HAP-1 (cell line): ENCODE data around the gene RNF157.

Experiments used
- DNase-seq, 2 experiments: peaks; one replicate each; pipeline ENCODE4 v3.0.0-alpha.2; 2016 to 2020; ENCODE audit warnings: low spot score in 2 of 2
- H3K27me3 ChIP-seq: fragments of 250-450 bp; sonication (Bioruptor Pico); 2 replicates; pipeline ENCODE4 v1.5.1; 2020; ENCODE audit warnings: low read depth, mild to moderate bottlenecking, moderate library complexity
- H3K36me3 ChIP-seq: fragments of 250-450 bp; sonication (Bioruptor Pico); replicated peaks from 2 replicates; pipeline ENCODE4 v1.5.1; 2020; ENCODE audit warnings: mild to moderate bottlenecking
- H3K4me1 ChIP-seq: fragments of 250-450 bp; sonication (Bioruptor Pico); 2 replicates; pipeline ENCODE4 v1.5.1; 2020; ENCODE audit warnings: mild to moderate bottlenecking
- H3K4me3 ChIP-seq: fragments of 250-450 bp; sonication (Bioruptor Pico); 2 replicates; pipeline ENCODE4 v1.5.1; 2020; ENCODE audit warnings: mild to moderate bottlenecking, moderate library complexity
- H3K9me3 ChIP-seq: fragments of 250-450 bp; sonication (Bioruptor Pico); 2 replicates; pipeline ENCODE4 v1.5.1; 2020; ENCODE audit warnings: mild to moderate bottlenecking, moderate library complexity
- in situ Hi-C: fragments of 300-500 bp; cut with MboI; formaldehyde crosslinking; loops from 3 replicates; pipeline ENCODE4 v1.14.3; 2020; ENCODE audit warnings: low sequenced_read_pairs, inconsistent platforms, mixed read lengths

Gene RNF157

DNA sequence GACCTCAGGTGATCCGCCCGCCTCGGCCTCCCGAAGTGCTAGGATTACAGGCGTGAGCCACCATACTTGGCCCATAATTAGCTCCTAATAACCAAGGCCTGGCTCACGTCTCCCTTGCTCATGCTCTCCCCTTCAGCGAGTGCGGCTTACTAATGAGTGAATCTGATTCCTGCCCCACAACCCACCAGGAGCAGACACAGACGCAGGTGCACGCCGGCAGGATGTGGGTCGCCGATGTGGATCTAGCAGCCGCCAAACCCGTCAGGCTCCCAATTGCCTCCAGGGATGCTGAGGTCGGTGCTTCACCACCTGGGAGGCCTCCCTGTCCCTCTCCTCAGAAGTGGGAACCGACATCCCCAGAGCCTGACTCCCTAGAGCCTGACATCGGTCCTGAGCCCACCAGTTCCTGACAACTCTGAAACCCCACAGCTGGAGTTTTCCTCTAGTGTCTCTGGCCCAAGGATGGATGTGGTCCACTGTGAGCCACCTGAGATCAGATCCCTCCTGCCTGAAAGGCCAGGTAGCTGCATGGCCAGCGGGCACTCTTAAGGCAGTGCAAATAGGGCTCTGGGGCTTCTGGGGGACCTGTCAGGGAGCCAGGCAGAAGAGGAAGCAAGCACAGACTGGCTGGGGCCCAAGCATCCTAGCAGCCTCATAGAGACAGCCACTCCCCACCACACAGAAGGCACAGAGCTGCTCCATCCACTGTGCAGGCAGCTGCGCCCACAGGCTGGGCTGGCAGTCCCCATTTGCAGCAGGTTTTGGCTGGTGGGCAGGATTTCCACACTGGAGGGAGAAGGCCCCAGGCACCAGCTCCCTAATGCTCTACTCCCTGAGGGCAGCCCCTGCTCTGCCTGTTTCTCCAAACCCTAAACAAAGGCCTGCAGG, 147.5 kb downstream of the RNF157 start:
- in situ Hi-C loops: no loop called here
- DNase-seq: no peak
- Histone ChIP-seq H3K4me3 (no peak overlapping the region), H3K4me1 (no peaks in the 10 kb centered on the region), H3K36me3 (peaks cover 46% of the 10 kb centered on the region), H3K27me3 (no peaks in the 10 kb centered on the region), H3K9me3 (no peaks in the 10 kb centered on the region)
